Lower leg skin (tissue), 3 donors: ENCODE results near the gene RNF2.

Experiments used
- POLR2A ChIP-seq, 2 donors: fragments of 450-650 bp; IDR thresholded peaks; one replicate each; pipeline ENCODE4 v1.6.1; 2016 to 2017; ENCODE audit warnings: antibody characterized with exemption in 2 of 2, mild to moderate bottlenecking in 1 of 2, moderate library complexity in 1 of 2
- TF ChIP-seq, protein P1 (sequence below), 3 donors: fragments of 450-650 bp; IDR thresholded peaks; one replicate each; pipeline ENCODE4 v1.5.1; 2016; ENCODE audit warnings: antibody characterized with exemption in 3 of 3, mild to moderate bottlenecking in 3 of 3, moderate library complexity in 2 of 3

DNA sequence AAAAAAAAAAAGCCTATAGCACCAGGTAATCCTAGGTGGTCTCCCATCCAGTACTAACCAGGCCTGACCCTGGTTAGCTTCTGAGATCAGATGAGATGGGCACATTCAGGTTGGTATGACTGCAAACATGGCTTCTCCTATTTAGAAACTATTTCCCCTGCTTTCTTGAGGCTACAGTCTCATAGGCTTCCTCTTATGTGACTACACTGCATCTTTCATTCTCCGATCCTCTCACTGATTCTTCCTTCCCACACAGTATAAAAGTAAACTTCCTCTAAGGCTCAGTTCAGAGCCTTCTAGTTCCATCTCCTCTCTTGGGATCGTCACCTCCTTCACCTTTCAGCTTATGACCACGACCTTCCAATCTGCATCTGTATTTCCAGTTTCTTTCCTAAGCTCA, 30.4 kb upstream of the RNF2 start:
- TF ChIP-seq, protein P1, sequence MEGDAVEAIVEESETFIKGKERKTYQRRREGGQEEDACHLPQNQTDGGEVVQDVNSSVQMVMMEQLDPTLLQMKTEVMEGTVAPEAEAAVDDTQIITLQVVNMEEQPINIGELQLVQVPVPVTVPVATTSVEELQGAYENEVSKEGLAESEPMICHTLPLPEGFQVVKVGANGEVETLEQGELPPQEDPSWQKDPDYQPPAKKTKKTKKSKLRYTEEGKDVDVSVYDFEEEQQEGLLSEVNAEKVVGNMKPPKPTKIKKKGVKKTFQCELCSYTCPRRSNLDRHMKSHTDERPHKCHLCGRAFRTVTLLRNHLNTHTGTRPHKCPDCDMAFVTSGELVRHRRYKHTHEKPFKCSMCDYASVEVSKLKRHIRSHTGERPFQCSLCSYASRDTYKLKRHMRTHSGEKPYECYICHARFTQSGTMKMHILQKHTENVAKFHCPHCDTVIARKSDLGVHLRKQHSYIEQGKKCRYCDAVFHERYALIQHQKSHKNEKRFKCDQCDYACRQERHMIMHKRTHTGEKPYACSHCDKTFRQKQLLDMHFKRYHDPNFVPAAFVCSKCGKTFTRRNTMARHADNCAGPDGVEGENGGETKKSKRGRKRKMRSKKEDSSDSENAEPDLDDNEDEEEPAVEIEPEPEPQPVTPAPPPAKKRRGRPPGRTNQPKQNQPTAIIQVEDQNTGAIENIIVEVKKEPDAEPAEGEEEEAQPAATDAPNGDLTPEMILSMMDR (IDR thresholded peaks at IDR 0.05) = no peak
- no peak for TF ChIP-seq POLR2A (IDR thresholded peaks at IDR 0.05)
